C4-2B (cell line): ENCODE data around the gene AP1G2.
"Not testable (repeated sequence)": the region's sequence is repeated elsewhere in the genome, so short reads cannot be mapped to it uniquely, and the experiment has no call there.

ENCODE experiments used
- H3K27ac ChIP-seq: fragments of 450-650 bp; 2 replicates; pipeline ENCODE4 v1.5.1; 2017
- CTCF ChIP-seq: fragments of 450-650 bp; conservative IDR thresholded peaks from 2 replicates; pipeline ENCODE4 v1.5.1; 2017; ENCODE audit warnings: mild to moderate bottlenecking
- ZFX ChIP-seq: fragments of 450-650 bp; IDR thresholded peaks from 2 replicates; pipeline ENCODE4 v1.6.1; 2017

The AP1G2 gene

GRCh38 chr14:23604148-23604547 is 36.6 kb upstream of the AP1G2 start:
- no peak overlapping the region for H3K27ac ChIP-seq
- no peak for TF ChIP-seq ZFX
- no peak for TF ChIP-seq CTCF

GRCh38 chr14:23603103-23603502 is 35.5 kb upstream of the AP1G2 start:
- H3K27ac ChIP-seq, result no peak overlapping the region
- TF ChIP-seq CTCF (no peak), ZFX (no peak)

GRCh38 chr14:23602181-23603095 is 34.8 kb upstream of the AP1G2 start:
- no peak for TF ChIP-seq ZFX
- no peak for TF ChIP-seq CTCF

GRCh38 chr14:23601845-23602180 is 34.2 kb upstream of the AP1G2 start:
- TF ChIP-seq ZFX (no peak), CTCF (no peak)

More at GRCh38 chr14:23602181-23603095, 34.8 kb upstream of the AP1G2 start:
- no peak overlapping the region for H3K27ac ChIP-seq

GRCh38 chr14:23601424-23601823 is 33.8 kb upstream of the AP1G2 start:
- H3K27ac ChIP-seq, result no peak overlapping the region
- TF ChIP-seq CTCF (no peak), ZFX (no peak)

More at GRCh38 chr14:23601845-23602180, 34.2 kb upstream of the AP1G2 start:
- no peak overlapping the region for H3K27ac ChIP-seq

- TF ChIP-seq ZFX (no peak), CTCF (no peak)
- H3K27ac ChIP-seq, result no peak overlapping the region
Observed at GRCh38 chr14:23600806-23601205, 33.2 kb upstream of the AP1G2 start.

GRCh38 chr14:23600322-23600707 is 32.7 kb upstream of the AP1G2 start:
- TF ChIP-seq ZFX, result no peak
- TF ChIP-seq CTCF, result no peak
- no peak overlapping the region for H3K27ac ChIP-seq

GRCh38 chr14:23594191-23594590 is 26.6 kb upstream of the AP1G2 start:
- not testable (repeated sequence) for H3K27ac ChIP-seq
